GM21576 (cell line): ENCODE data around the gene LCMT2.

Source experiments
- ATAC-seq: cut with Tn5 transposase; IDR thresholded peaks from one replicate; pipeline ENCODE4 v1.9.1; 2021; ENCODE audit warnings: mild to moderate bottlenecking, moderate library complexity; ENCODE audit not compliant: unreplicated experiment

LCMT2 gene

DNA sequence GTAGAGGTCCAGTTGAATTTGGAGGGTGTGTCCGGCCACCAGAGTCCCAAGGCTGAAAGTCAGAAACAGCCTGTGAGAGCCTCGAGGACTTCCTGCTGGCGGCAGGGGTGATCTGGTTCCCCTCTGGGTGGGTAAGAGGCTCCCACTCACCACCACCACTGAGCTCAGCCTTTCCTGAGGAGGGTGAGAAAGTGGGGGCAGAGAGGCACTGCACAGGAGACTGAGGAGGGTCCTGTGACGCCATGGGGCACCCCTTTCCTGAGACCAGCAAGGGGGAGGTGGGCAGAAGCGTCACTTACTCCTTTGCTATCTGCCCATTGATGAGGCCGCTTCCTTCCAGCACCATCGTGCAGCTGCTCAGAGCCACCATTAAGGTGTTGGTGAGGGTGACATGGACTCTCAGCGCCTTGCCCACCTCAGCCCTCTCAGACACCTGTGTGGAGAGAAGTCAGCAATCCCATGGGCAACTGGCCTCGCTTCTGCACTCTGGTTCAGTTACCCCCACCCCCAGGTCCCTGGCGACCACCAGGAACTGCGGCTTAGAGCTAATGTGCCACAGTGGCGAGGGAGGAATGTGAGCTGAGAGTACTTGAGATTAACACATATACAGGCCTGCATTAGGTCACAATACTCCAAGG lies 53.7 kb downstream of the LCMT2 start:
- ATAC-seq: no peak

DNA sequence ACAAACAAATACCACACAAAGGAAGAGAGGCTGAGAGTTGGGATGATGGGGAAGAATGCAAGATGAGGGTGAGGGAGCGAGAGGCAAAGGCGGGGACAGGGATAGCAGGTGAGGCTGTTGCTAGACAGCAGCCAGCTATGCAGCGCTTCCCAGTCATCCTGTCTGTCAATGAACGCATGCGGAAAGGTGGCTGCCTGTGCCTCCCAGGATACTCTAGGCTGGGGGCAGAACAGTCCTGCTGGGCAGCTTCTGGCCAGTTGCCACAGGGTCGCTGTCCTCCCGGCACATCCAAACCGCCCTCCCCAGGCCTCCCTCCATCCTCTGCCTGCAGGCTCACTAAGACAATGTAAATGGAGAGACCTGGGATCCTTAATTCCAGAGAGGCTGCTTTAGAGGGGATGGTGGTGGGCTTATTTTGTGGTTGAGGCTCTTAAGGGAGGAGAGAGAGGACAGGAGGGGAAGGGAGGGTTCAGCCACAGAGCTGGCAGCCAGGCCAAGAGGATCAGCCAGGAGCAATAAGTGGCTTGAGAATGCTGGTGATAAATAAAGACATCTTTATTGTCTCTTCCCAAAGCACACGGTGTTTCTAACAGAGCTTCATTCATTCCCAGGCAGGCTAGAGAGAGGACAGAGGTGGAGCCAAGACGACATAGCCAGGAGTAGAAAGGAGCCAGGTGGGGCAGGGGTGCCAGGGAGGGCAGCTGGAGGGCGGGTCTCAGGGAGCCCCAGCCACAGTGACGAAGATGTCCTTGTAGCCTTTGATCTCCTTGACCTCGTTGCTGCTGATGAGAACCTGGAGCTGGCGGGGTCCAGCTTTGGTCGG lies 54.4 kb downstream of the LCMT2 start:
- ATAC-seq: no peak

DNA sequence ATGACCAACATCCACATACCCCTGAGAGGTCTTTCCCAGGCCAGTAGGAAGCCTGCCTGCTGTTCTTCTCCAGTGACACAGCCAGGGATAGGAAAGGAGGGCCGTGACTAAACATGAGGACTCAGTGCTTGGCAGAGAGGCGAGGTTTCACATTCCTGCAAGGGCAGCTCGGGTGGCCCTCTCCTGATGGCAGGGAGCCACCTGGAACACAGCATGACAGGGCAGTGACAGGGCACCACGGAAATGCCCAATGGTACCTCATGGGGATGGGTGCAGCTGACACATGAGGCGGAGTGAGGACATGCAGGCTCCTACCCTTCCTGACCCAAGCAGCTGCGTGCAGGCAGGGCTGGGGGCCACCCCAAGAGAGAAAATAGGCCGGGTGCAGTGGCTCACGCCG lies 56.2 kb downstream of the LCMT2 start:
- no peak for ATAC-seq
